GM06990 (cell line): ENCODE measurements around the gene TMEM132E.

Experiments used
- DNase-seq: peaks from one replicate; pipeline ENCODE4 v3.0.0-alpha.2; 2011; ENCODE audit not compliant: insufficient read length; ENCODE audit errors: extremely low read depth
- H3K27me3 ChIP-seq: replicated peaks from 2 replicates; pipeline ENCODE4 v1.6.0; 2011; ENCODE audit warnings: low read length; ENCODE audit not compliant: control insufficient read depth, insufficient read depth
- H3K36me3 ChIP-seq: 2 replicates; pipeline ENCODE4 v1.5.1; 2011; ENCODE audit warnings: low read length; ENCODE audit not compliant: control insufficient read depth, insufficient read depth
- H3K4me3 ChIP-seq: replicated peaks from 2 replicates; pipeline ENCODE4 v1.5.1; 2011; ENCODE audit warnings: low read depth, mild to moderate bottlenecking, control low read depth, low read length
- TF ChIP-seq, protein P1 (sequence below): IDR thresholded peaks from 2 replicates; pipeline ENCODE4 v1.5.1; 2011; ENCODE audit warnings: low read length, control low read depth, mild to moderate bottlenecking, inconsistent platforms; ENCODE audit not compliant: insufficient read depth, poor library complexity, severe bottlenecking

TMEM132E gene

DNA sequence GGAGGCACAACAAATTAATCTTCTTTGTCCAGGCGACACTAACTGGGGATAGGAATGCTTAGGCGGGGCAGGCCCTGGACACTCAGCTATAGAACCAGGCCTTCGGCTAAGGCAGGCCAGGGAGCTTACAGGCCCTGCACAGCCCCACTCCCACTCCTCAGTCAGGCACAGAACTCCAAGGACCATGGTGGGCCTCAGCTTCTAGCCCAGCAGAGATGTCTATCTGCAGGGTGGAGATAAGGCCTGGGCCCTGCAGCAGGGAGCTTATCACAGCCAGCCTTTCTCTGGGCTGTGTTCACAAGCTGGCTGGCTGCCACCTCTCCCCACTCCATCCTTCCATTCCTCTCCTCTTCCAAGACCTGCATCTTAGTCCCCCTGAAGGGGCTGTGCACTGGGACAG lies 68.1 kb downstream of the TMEM132E start:
- TF ChIP-seq, protein P1, sequence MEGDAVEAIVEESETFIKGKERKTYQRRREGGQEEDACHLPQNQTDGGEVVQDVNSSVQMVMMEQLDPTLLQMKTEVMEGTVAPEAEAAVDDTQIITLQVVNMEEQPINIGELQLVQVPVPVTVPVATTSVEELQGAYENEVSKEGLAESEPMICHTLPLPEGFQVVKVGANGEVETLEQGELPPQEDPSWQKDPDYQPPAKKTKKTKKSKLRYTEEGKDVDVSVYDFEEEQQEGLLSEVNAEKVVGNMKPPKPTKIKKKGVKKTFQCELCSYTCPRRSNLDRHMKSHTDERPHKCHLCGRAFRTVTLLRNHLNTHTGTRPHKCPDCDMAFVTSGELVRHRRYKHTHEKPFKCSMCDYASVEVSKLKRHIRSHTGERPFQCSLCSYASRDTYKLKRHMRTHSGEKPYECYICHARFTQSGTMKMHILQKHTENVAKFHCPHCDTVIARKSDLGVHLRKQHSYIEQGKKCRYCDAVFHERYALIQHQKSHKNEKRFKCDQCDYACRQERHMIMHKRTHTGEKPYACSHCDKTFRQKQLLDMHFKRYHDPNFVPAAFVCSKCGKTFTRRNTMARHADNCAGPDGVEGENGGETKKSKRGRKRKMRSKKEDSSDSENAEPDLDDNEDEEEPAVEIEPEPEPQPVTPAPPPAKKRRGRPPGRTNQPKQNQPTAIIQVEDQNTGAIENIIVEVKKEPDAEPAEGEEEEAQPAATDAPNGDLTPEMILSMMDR: no peak

DNA sequence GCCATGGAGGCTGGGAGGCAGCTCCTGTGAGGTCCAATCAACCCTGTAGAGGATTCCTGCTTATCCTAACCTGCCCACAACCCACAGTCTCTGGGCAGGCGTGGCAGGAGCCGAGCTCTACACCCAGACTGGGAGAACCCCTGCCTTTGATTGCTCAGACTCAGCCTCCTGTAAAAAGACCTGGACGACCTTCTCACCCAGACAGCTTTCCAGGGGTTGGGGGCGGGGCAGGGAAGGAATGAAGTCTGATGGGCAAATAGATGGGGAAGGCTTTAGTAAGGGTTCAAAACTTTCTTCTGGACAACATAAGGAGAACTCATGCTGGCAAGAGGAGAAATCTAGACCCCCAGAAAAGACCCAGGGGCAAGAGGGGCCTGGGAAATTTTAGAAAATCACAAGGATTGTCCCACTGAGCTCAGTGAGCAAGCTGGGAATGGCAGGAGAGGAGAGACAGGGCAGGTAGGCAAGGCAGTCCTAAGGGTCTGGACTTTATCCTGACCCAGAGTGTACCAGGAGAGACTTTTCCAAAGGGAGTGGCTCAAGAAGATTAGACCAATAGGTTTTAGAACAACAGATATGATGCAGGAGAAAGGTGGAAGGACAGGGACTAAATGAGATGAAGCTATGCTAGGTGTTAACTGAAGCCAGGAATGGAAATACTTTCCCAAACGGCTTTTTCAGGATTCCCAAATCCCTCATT lies 70.8 kb downstream of the TMEM132E start:
- Histone ChIP-seq H3K36me3 (no peaks in the 10 kb centered on the region), H3K4me3 (no peak overlapping the region), H3K27me3 (peaks cover 4% of the 10 kb centered on the region)
- TF ChIP-seq, protein P1: no peak
- DNase-seq: no peak

More for the DNA sequence above, 68.1 kb downstream of the TMEM132E start:
- DNase-seq: no peak
- Histone ChIP-seq H3K4me3 (no peak overlapping the region), H3K27me3 (peaks cover 6% of the 10 kb centered on the region), H3K36me3 (no peaks in the 10 kb centered on the region)

GRCh38 chr17:34651402-34651811 lies 72.0 kb downstream of the TMEM132E start:
- no peak for DNase-seq
- Histone ChIP-seq H3K4me3 (no peak overlapping the region), H3K36me3 (no peaks in the 10 kb centered on the region), H3K27me3 (peaks cover 4% of the 10 kb centered on the region)
- TF ChIP-seq, protein P1: no peak

DNA sequence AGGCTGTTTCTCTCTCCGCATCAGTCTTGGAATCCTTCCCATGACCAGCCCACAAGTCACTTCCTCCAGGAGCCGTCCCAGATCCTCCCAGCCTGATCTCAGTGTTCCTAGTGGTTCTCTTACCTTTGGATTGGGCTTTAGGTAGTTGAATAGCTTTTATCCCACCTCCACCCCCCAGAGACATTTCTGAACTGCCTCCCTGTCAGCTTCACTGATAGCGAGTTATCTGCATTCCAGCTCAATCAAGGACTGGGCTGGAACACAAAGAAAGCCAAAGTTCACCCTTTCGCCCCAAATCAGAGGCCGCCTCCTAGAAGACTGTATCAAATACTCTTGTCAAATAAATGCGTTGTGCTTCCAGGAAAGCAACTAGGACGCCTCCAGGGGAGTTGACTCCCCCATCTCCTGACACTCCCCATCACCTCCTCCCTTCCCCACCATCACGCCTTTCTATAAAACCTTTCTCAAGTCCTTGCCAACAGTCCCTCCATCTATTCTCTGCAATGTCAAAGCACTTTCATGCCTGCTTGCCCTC lies 72.7 kb downstream of the TMEM132E start:
- no peak for DNase-seq
- TF ChIP-seq, protein P1: no peak
- Histone ChIP-seq H3K36me3 (no peaks in the 10 kb centered on the region), H3K27me3 (peaks cover 4% of the 10 kb centered on the region), H3K4me3 (no peak overlapping the region)

GRCh38 chr17:34653511-34653910 lies 74.1 kb downstream of the TMEM132E start:
- TF ChIP-seq, protein P1: no peak
- Histone ChIP-seq H3K27me3 (peaks cover 4% of the 10 kb centered on the region), H3K36me3 (no peaks in the 10 kb centered on the region), H3K4me3 (no peak overlapping the region)
- DNase-seq: no peak
